Measurements from ENCODE around the gene PRIMA1. TPM values are rescaled to one million over a fixed set of nuclear protein-coding genes. Genes with fewer than 3 reads are reported as not detected.

The PRIMA1 gene
- total RNA-seq, 2 experiments from 2014 or later = not detected

GRCh38 chr14:93686268-93686667 is 102.0 kb downstream of the PRIMA1 start:
- Mint-ChIP-seq H3K4me1 (ENCODE audit: low read depth) (no peaks in the 10 kb centered on the region), H3K36me3 (ENCODE audit: low read depth) (no peaks in the 10 kb centered on the region), H3K27me3 (ENCODE audit: low read depth) (peaks cover 30% of the 10 kb centered on the region), H3K4me3 (no peak overlapping the region), H3K9me3 (no peaks in the 10 kb centered on the region), H3K27ac (no peak overlapping the region)
- CTCF ChIA-PET = no interaction called here
- no peak for DNase-seq
- intact Hi-C loops (cut with micrococcal nuclease) = no loop called here

DNA sequence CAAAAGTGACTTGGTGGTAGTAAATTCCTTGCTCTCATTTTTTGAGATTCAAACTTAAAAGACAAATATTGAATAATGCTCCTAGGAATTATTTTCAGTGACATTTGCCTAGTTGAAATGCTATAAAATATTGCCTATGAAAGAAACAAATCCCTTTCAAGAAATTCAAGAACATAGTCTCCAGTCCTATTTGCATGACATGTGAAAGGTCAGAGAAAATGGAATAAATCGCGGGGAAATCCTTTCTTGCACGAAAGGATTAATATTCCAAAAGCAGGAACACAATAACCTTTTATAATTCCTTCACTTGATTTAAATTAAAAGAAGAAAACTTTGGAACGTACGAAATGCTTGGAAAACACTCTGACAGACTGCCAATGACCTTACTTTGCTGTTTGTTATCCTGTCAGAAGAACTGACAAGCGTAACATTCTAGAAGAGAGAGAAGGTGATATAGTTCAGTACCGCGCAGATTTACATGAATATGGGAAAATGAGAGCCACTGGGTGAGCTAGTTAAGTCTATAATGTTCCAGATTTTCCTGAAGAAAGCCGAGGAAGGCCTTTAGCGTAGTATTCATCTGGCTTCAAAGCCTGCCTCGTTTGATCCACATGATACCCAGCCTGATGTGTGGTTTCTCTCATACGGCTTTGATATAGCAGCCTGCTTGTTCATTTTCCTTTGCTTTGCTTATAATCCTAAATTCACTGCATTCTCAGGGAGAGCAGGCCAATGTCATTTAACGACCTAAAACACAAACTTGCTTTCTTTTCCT is 103.0 kb downstream of the PRIMA1 start:
- H3K27ac Mint-ChIP-seq = no peak overlapping the region
- no peak overlapping the region for H3K4me3 Mint-ChIP-seq
- no peaks in the 10 kb centered on the region for H3K36me3 Mint-ChIP-seq (ENCODE audit: low read depth)
- peaks cover 26% of the 10 kb centered on the region for H3K27me3 Mint-ChIP-seq (ENCODE audit: low read depth)
- intact Hi-C loops (cut with micrococcal nuclease) = no loop called here
- no peaks in the 10 kb centered on the region for H3K9me3 Mint-ChIP-seq
- no peak for DNase-seq
- no peaks in the 10 kb centered on the region for H3K4me1 Mint-ChIP-seq (ENCODE audit: low read depth)
- CTCF ChIA-PET = interaction anchor here (0.5 kb wide), 1 partner anchor 22 kb away, joined by 3 read pairs; no protein-coding TSS in a partner anchor

DNA sequence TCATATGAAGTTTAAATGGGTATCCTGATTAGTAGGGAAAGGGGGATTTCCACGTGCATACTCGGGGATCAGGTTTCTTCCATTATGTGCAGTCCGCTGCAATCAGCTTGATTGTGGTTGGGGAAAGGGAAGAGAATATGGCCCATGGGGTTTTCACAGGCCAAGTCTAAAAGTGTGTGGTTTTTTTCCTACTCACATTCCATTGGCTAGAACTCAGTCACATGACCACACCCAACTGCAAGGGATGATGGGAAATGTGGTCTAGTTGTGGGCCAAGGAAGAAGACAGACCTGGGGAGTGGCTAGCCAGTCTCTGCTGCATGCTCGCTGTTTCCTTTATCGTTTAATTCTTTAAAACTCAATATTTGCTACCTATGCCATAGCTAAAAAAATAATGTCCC is 105.1 kb downstream of the PRIMA1 start:
- DNase-seq = no peak
- no peaks in the 10 kb centered on the region for H3K9me3 Mint-ChIP-seq
- CTCF ChIA-PET = no interaction called here
- H3K4me3 Mint-ChIP-seq = no peak overlapping the region
- intact Hi-C loops (cut with micrococcal nuclease) = no loop called here
- no peaks in the 10 kb centered on the region for H3K36me3 Mint-ChIP-seq (ENCODE audit: low read depth)
- no peaks in the 10 kb centered on the region for H3K4me1 Mint-ChIP-seq (ENCODE audit: low read depth)
- no peak overlapping the region for H3K27ac Mint-ChIP-seq
- H3K27me3 Mint-ChIP-seq (ENCODE audit: low read depth) = peaks cover 20% of the 10 kb centered on the region

DNA sequence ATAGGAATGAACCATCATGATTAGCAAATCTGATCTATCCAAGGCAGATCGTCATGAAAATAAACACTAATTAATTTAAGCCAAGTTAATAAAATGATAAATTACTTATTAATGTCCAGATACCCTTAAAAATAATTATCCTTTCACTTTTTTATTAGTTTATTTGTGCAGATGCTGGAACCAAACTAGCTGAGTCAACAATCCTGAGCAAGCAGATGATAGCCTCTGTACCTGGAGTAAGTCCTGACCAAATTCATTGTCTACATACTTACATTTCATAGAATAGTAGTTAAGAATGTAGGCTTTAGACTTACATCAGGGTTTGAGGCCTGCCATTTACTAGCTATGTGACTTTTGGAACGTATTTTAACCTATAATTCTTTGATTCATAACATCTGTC is 105.8 kb downstream of the PRIMA1 start:
- CTCF ChIA-PET = no interaction called here
- H3K27me3 Mint-ChIP-seq (ENCODE audit: low read depth) = peaks cover 16% of the 10 kb centered on the region

DNA sequence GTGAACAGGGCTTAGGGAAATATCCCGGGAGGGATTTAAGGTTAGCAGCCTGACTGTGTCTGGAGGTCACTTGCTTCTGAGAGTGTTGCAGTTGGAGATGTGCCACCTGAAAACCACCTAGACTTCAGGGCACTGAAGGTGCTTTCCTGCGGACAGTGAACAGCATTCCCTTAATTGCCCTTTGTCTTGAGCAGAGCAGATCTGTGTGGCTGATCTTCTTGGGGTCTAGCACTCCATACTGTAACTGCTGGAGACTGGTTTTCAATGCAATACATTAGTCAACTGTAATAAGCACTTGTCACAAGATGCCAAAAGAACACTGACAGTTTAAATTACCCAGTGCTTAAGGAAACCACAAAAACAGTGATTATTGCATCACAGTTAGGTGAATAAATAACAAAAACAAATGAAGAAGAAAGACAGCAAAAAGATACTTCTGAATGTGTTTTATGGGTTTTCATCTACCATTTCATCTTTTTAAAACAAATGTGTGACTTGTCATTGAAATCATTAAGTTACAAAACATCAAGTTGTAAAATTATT is 111.8 kb downstream of the PRIMA1 start:
- Mint-ChIP-seq H3K4me3 (no peak overlapping the region), H3K27me3 (ENCODE audit: low read depth) (peaks cover 2% of the 10 kb centered on the region), H3K36me3 (ENCODE audit: low read depth) (no peaks in the 10 kb centered on the region), H3K27ac (no peak overlapping the region), H3K4me1 (ENCODE audit: low read depth) (no peaks in the 10 kb centered on the region), H3K9me3 (no peaks in the 10 kb centered on the region)
- CTCF ChIA-PET = no interaction called here
- intact Hi-C loops (cut with micrococcal nuclease) = no loop called here
- no peak for DNase-seq

More for the DNA sequence above, 105.8 kb downstream of the PRIMA1 start:
- Mint-ChIP-seq H3K36me3 (ENCODE audit: low read depth) (no peaks in the 10 kb centered on the region), H3K9me3 (no peaks in the 10 kb centered on the region), H3K4me3 (no peak overlapping the region), H3K4me1 (ENCODE audit: low read depth) (no peaks in the 10 kb centered on the region), H3K27ac (no peak overlapping the region)
- DNase-seq = no peak
- intact Hi-C loops (cut with micrococcal nuclease) = no loop called here

GRCh38 chr14:93675651-93676050 is 112.6 kb downstream of the PRIMA1 start:
- no peaks in the 10 kb centered on the region for H3K9me3 Mint-ChIP-seq
- CTCF ChIA-PET = no interaction called here
- peaks cover 2% of the 10 kb centered on the region for H3K27me3 Mint-ChIP-seq (ENCODE audit: low read depth)
- no peaks in the 10 kb centered on the region for H3K36me3 Mint-ChIP-seq (ENCODE audit: low read depth)
- no peak overlapping the region for H3K27ac Mint-ChIP-seq
- no peaks in the 10 kb centered on the region for H3K4me1 Mint-ChIP-seq (ENCODE audit: low read depth)
- DNase-seq = no peak
- intact Hi-C loops (cut with micrococcal nuclease) = no loop called here
- no peak overlapping the region for H3K4me3 Mint-ChIP-seq

GRCh38 chr14:93674343-93674742 is 113.9 kb downstream of the PRIMA1 start:
- Mint-ChIP-seq H3K4me3 (no peak overlapping the region), H3K4me1 (ENCODE audit: low read depth) (no peaks in the 10 kb centered on the region)

GRCh38 chr14:93669632-93670031 is 118.7 kb downstream of the PRIMA1 start:
- H3K27ac Mint-ChIP-seq = no peak overlapping the region
- peaks cover 6% of the 10 kb centered on the region for H3K9me3 Mint-ChIP-seq
- DNase-seq = no peak
- H3K4me1 Mint-ChIP-seq (ENCODE audit: low read depth) = no peaks in the 10 kb centered on the region
- H3K27me3 Mint-ChIP-seq (ENCODE audit: low read depth) = peaks cover 12% of the 10 kb centered on the region
- CTCF ChIA-PET = no interaction called here
- no peaks in the 10 kb centered on the region for H3K36me3 Mint-ChIP-seq (ENCODE audit: low read depth)
- H3K4me3 Mint-ChIP-seq = no peak overlapping the region
- intact Hi-C loops (cut with micrococcal nuclease) = no loop called here

More at GRCh38 chr14:93674343-93674742, 113.9 kb downstream of the PRIMA1 start:
- intact Hi-C loops (cut with micrococcal nuclease) = no loop called here
- Mint-ChIP-seq H3K9me3 (no peaks in the 10 kb centered on the region), H3K36me3 (ENCODE audit: low read depth) (no peaks in the 10 kb centered on the region), H3K27me3 (ENCODE audit: low read depth) (peaks cover 2% of the 10 kb centered on the region), H3K27ac (no peak overlapping the region)
- no peak for DNase-seq
- CTCF ChIA-PET = no interaction called here

Other genes with a start within 250 kb of the PRIMA1 start
- gene FAM181A, start 138.9 kb upstream of the PRIMA1 start, total RNA-seq = not detected
- 1 to 10 TPM; 2.4 to 2.5 TPM for gene ASB2, start 188.1 kb upstream of the PRIMA1 start, total RNA-seq
- gene CCDC197, start 208.8 kb upstream of the PRIMA1 start, total RNA-seq = not detected
- gene OTUB2, start 237.9 kb upstream of the PRIMA1 start, total RNA-seq = 1 to 10 TPM; 1.6 to 1.7 TPM

All from activated naive CD4-positive, alpha-beta T cell treated with anti-CD3 and anti-CD28 coated beads for 36 hours (primary cell).